ENCODE results near the gene AMPH. TPM values are rescaled to one million over a fixed set of nuclear protein-coding genes. Genes with fewer than 3 reads are reported as not detected.

AMPH gene
- polyA plus RNA-seq, 1 donor (not counting 4 experiments of a cell fraction or from before 2014, with no cell fraction given), result not detected

DNA sequence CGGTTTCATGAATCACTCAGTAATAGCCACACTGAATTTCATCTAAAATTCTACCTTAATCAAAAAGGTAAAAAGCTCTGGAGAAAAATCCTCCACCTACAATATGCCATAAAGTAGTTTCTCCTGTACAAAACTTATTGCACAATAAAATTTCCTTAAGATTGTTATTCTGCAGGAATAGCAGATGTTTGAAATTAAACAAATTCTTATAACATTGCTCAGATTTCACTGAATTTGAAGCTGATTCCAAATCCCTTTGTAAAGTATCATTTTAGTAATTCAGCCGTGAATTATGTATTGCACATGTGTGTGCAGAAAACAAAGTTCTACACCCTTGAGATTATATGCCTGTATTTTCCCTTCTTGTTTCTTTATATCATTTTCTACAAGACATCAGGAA lies 123.8 kb downstream of the AMPH start:
- dilution Hi-C loops (cut with MboI; ENCODE audit: extremely low pct_ligation_motif_present, low sequenced_read_pairs), result no loop called here
- H3K9ac ChIP-seq (ENCODE audit: control insufficient read depth, extremely low read depth, insufficient read depth, low read length), result no peak overlapping the region
- no peak for FAIRE-seq

DNA sequence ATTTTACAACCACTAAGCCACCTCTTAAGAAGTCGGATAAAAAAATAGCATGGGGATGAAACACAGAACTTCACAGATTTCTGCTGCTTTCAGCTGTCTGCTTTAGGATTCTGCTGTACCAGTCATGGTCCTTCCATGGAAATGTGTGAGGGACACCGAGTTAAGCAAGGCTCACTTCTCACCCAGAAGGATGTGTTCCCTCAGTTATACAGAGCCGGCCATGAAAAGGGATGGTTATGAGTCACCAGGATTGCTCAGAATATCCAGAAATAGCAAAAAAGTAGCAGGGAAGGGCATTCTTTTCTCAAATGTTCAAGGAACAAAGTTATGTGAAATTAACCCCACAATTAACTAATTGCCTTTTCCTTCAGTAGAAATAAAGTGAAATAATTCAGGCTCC lies 124.4 kb downstream of the AMPH start:
- dilution Hi-C loops (cut with MboI; ENCODE audit: extremely low pct_ligation_motif_present, low sequenced_read_pairs), result no loop called here
- FAIRE-seq (no peak), DNase-seq (ENCODE audit: low read depth, low spot score) (no peak)
- H3K9ac ChIP-seq (ENCODE audit: control insufficient read depth, extremely low read depth, insufficient read depth, low read length), result no peak overlapping the region
- no peak overlapping the region for H3K4me2 ChIP-seq (ENCODE audit: control insufficient read depth, extremely low read depth, insufficient read depth, low read depth, low read length)
- no peak overlapping the region for H3K4me3 ChIP-seq (ENCODE audit: control insufficient read depth in 2 of 3, extremely low read depth in 1 of 3, insufficient read depth in 2 of 3, low read depth in 1 of 3, low read length in 3 of 3)
- no peak overlapping the region for H2AFZ ChIP-seq (ENCODE audit: control insufficient read depth, low read length)
- H3K36me3 ChIP-seq (ENCODE audit: control insufficient read depth in 2 of 2, extremely low read depth in 1 of 2, insufficient read depth in 2 of 2, low read length in 2 of 2), result no peaks in the 10 kb centered on the region
- no peak for TF ChIP-seq EZH2 (IDR thresholded peaks at IDR 0.05; ENCODE audit: low read length)
- TF ChIP-seq, protein P1, sequence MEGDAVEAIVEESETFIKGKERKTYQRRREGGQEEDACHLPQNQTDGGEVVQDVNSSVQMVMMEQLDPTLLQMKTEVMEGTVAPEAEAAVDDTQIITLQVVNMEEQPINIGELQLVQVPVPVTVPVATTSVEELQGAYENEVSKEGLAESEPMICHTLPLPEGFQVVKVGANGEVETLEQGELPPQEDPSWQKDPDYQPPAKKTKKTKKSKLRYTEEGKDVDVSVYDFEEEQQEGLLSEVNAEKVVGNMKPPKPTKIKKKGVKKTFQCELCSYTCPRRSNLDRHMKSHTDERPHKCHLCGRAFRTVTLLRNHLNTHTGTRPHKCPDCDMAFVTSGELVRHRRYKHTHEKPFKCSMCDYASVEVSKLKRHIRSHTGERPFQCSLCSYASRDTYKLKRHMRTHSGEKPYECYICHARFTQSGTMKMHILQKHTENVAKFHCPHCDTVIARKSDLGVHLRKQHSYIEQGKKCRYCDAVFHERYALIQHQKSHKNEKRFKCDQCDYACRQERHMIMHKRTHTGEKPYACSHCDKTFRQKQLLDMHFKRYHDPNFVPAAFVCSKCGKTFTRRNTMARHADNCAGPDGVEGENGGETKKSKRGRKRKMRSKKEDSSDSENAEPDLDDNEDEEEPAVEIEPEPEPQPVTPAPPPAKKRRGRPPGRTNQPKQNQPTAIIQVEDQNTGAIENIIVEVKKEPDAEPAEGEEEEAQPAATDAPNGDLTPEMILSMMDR (optimal IDR thresholded peaks at IDR 0.05 in 1 of 3, IDR thresholded peaks at IDR 0.05 in 1 of 3, conservative IDR thresholded peaks at IDR 0.05 in 1 of 3; ENCODE audit: extremely low read depth in 1 of 3, insufficient read depth in 2 of 3, low read length in 3 of 3), result no peak
- H3K4me1 ChIP-seq (ENCODE audit: control insufficient read depth, extremely low read depth, insufficient read depth, low read length), result no peaks in the 10 kb centered on the region
- no peaks in the 10 kb centered on the region for H3K79me2 ChIP-seq (ENCODE audit: control insufficient read depth, insufficient read depth, low read length)
- H3K27ac ChIP-seq (ENCODE audit: control insufficient read depth, insufficient read depth, low read length), result no peak overlapping the region
- no peaks in the 10 kb centered on the region for H4K20me1 ChIP-seq (ENCODE audit: control insufficient read depth, extremely low read depth, insufficient read depth, low read length)
- H3K9me1 ChIP-seq (ENCODE audit: control insufficient read depth, extremely low read depth, insufficient read depth, low read length), result no peaks in the 10 kb centered on the region
- H3K27me3 ChIP-seq (ENCODE audit: control insufficient read depth, extremely low read depth, insufficient read depth, low read length), result no peaks in the 10 kb centered on the region
- H3K9me3 ChIP-seq (ENCODE audit: control insufficient read depth, low read depth, low read length), result no peaks in the 10 kb centered on the region

More for the DNA sequence above, 123.8 kb downstream of the AMPH start:
- Histone ChIP-seq H3K9me1 (ENCODE audit: control insufficient read depth, extremely low read depth, insufficient read depth, low read length) (no peaks in the 10 kb centered on the region), H3K79me2 (ENCODE audit: control insufficient read depth, insufficient read depth, low read length) (no peaks in the 10 kb centered on the region), H3K27me3 (ENCODE audit: control insufficient read depth, extremely low read depth, insufficient read depth, low read length) (no peaks in the 10 kb centered on the region), H4K20me1 (ENCODE audit: control insufficient read depth, extremely low read depth, insufficient read depth, low read length) (no peaks in the 10 kb centered on the region), H3K4me3 (ENCODE audit: control insufficient read depth in 2 of 3, extremely low read depth in 1 of 3, insufficient read depth in 2 of 3, low read depth in 1 of 3, low read length in 3 of 3) (no peak overlapping the region), H3K4me1 (ENCODE audit: control insufficient read depth, extremely low read depth, insufficient read depth, low read length) (no peaks in the 10 kb centered on the region), H2AFZ (ENCODE audit: control insufficient read depth, low read length) (no peak overlapping the region), H3K9me3 (ENCODE audit: control insufficient read depth, low read depth, low read length) (no peaks in the 10 kb centered on the region), H3K27ac (ENCODE audit: control insufficient read depth, insufficient read depth, low read length) (no peak overlapping the region), H3K36me3 (ENCODE audit: control insufficient read depth in 2 of 2, extremely low read depth in 1 of 2, insufficient read depth in 2 of 2, low read length in 2 of 2) (no peaks in the 10 kb centered on the region), H3K4me2 (ENCODE audit: control insufficient read depth, extremely low read depth, insufficient read depth, low read depth, low read length) (no peak overlapping the region)
- DNase-seq (ENCODE audit: low read depth, low spot score), result no peak
- no peak for TF ChIP-seq EZH2 (IDR thresholded peaks at IDR 0.05; ENCODE audit: low read length)
- TF ChIP-seq, protein P1 (optimal IDR thresholded peaks at IDR 0.05 in 1 of 3, IDR thresholded peaks at IDR 0.05 in 1 of 3, conservative IDR thresholded peaks at IDR 0.05 in 1 of 3; ENCODE audit: extremely low read depth in 1 of 3, insufficient read depth in 2 of 3, low read length in 3 of 3), result no peak
